Measurements from ENCODE around the gene CEP112. TPM values are rescaled to one million over a fixed set of nuclear protein-coding genes. Genes with fewer than 3 reads are reported as not detected.

Gene CEP112
- polyA plus RNA-seq, 1 donor from 2014 or later, result 6.0 TPM

DNA sequence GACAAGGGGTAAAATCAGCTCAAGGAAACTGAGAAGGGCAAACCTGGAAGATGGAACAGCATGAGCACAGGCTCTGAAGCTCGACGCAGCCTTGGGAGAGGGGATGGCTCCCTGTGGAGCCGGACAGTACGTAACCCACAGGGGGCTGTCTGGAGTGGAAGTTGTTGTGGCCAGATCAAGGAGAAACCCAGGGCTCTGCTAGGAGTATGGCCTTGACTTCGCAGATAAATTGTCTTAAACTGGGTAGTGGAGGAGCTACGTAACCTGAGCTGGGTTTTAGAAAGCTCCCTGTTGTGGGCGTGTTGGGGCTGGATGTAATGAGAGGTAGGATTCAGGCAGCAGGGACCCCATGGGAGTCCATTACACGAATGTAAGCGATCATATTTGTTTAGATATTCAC lies 605.0 kb downstream of the CEP112 start:
- Histone ChIP-seq H4K20me1 (ENCODE audit: insufficient read depth) (no peaks in the 10 kb centered on the region), H2AFZ (ENCODE audit: low read depth, low read length) (no peak overlapping the region), H3K9ac (ENCODE audit: low read length) (no peak overlapping the region), H3K4me2 (ENCODE audit: low read length) (no peak overlapping the region), H3K9me2 (ENCODE audit: insufficient read depth, low read length) (no peaks in the 10 kb centered on the region), H3K27ac (ENCODE audit: low read length) (no peak overlapping the region), H3K79me2 (replicated peaks; ENCODE audit: insufficient read depth, low read length) (no peaks in the 10 kb centered on the region), H3K4me3 (ENCODE audit: low read length) (no peak overlapping the region), H3F3A (ENCODE audit: insufficient read depth, low read length, poor library complexity, severe bottlenecking) (no peaks in the 10 kb centered on the region), H3K36me3 (ENCODE audit: insufficient read depth, low read length) (no peaks in the 10 kb centered on the region), H3K27me3 (ENCODE audit: insufficient read depth, low read depth, low read length) (no peaks in the 10 kb centered on the region), H3K9me3 (ENCODE audit: low read length) (no peaks in the 10 kb centered on the region)
- TF ChIP-seq SMC3 (conservative IDR thresholded peaks at IDR 0.05; ENCODE audit: poor library complexity) (no peak), TAF1 (IDR thresholded peaks at IDR 0.05; ENCODE audit: low read depth) (no peak), POLR2AphosphoS5 (IDR thresholded peaks at IDR 0.05) (no peak), CTCF (IDR thresholded peaks at IDR 0.05; ENCODE audit: poor library complexity, severe bottlenecking) (no peak), MXI1 (conservative IDR thresholded peaks at IDR 0.05; ENCODE audit: poor library complexity, severe bottlenecking) (no peak), EZH2 (IDR thresholded peaks at IDR 0.05; ENCODE audit: borderline replicate concordance, insufficient read depth, low read length, poor library complexity, severe bottlenecking) (no peak), EP300 (conservative IDR thresholded peaks at IDR 0.05; ENCODE audit: poor library complexity, severe bottlenecking) (no peak), RAD21 (conservative IDR thresholded peaks at IDR 0.05) (no peak)
- TF ChIP-seq, protein P1, sequence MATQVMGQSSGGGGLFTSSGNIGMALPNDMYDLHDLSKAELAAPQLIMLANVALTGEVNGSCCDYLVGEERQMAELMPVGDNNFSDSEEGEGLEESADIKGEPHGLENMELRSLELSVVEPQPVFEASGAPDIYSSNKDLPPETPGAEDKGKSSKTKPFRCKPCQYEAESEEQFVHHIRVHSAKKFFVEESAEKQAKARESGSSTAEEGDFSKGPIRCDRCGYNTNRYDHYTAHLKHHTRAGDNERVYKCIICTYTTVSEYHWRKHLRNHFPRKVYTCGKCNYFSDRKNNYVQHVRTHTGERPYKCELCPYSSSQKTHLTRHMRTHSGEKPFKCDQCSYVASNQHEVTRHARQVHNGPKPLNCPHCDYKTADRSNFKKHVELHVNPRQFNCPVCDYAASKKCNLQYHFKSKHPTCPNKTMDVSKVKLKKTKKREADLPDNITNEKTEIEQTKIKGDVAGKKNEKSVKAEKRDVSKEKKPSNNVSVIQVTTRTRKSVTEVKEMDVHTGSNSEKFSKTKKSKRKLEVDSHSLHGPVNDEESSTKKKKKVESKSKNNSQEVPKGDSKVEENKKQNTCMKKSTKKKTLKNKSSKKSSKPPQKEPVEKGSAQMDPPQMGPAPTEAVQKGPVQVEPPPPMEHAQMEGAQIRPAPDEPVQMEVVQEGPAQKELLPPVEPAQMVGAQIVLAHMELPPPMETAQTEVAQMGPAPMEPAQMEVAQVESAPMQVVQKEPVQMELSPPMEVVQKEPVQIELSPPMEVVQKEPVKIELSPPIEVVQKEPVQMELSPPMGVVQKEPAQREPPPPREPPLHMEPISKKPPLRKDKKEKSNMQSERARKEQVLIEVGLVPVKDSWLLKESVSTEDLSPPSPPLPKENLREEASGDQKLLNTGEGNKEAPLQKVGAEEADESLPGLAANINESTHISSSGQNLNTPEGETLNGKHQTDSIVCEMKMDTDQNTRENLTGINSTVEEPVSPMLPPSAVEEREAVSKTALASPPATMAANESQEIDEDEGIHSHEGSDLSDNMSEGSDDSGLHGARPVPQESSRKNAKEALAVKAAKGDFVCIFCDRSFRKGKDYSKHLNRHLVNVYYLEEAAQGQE (IDR thresholded peaks at IDR 0.05; ENCODE audit: borderline replicate concordance), result no peak

Other genes with a start within 250 kb of the CEP112 start
- not detected in 2 replicates for gene APOH, start 37.3 kb upstream of the CEP112 start, polyA plus RNA-seq
- gene PRKCA, start 110.5 kb upstream of the CEP112 start, polyA plus RNA-seq, result 5.8 and 5.9 TPM in 2 replicates

All from neural cell (in vitro differentiated cells).